ENCODE measurements around the gene STAT4.

Gene STAT4

DNA sequence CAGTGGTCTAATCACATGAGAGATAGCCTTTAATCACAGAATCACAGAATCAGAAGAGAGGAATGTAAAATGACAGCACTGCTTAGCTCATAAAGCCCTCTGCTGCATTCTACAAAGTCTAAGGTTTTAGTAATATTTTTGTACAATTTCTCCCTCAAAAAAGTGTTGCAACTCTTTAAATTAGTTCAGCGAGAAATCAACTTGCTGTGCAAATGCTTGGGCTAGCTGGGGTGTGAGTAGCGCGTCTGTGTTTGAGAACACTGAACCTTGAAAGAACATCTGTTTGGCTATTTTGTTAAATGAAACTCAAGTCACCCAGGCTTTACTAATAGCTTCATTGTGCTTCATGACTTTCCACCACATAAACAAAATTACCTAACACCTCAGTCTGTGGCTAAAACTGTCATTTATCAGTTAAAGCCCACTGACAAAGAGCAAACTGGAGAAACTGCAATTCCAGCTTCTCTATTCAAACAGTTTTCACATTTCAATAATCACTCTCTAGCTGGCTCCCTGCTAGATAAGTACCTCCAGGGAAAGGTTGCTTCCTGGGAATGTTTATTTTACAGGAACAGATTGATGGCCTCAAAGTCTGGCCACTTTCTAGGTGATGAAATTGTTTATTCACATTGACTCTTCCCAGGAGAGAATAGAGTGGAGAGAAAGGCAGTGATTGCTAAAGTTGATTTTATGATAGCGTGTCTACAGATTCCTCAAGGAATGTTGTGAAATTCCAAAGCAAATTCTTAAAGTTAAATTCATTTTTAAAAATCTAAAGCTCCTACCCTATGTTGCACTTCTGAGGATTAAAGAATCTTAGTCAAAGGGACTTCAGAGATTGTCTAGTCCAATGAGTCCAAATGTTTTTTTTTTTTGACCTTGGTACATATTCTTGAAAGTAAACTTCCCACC lies 100.8 kb downstream of the STAT4 start:
- no peak overlapping the region for H3K4me3 ChIP-seq (ENCODE audit: low read length)
- TF ChIP-seq, protein P1, sequence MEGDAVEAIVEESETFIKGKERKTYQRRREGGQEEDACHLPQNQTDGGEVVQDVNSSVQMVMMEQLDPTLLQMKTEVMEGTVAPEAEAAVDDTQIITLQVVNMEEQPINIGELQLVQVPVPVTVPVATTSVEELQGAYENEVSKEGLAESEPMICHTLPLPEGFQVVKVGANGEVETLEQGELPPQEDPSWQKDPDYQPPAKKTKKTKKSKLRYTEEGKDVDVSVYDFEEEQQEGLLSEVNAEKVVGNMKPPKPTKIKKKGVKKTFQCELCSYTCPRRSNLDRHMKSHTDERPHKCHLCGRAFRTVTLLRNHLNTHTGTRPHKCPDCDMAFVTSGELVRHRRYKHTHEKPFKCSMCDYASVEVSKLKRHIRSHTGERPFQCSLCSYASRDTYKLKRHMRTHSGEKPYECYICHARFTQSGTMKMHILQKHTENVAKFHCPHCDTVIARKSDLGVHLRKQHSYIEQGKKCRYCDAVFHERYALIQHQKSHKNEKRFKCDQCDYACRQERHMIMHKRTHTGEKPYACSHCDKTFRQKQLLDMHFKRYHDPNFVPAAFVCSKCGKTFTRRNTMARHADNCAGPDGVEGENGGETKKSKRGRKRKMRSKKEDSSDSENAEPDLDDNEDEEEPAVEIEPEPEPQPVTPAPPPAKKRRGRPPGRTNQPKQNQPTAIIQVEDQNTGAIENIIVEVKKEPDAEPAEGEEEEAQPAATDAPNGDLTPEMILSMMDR (conservative IDR thresholded peaks at IDR 0.05; ENCODE audit: low read depth, low read length) = no peak
- DNase-seq (ENCODE audit: low read depth) = no peak

DNA sequence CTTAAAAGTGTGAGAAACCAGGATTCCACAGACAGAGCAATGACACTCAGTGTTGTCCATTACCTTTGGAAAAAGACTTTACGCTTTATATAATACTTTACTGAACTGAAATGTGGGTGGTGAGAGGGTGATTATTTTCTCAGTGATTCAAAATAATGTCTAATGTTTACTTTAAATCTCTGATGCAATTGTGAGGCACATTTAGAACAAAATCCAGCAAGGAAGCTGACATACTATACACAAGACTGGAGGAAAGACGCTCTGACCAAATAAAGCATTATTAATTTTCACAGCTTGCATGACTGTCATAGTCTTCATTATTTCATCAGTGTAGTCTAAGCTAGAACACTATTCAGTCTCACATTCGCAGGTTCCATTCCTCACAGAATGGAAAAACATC lies 102.7 kb downstream of the STAT4 start:
- no peak for DNase-seq (ENCODE audit: low read depth)
- H3K4me3 ChIP-seq (ENCODE audit: low read length) = no peak overlapping the region
- TF ChIP-seq, protein P1 (conservative IDR thresholded peaks at IDR 0.05; ENCODE audit: low read depth, low read length) = no peak

DNA sequence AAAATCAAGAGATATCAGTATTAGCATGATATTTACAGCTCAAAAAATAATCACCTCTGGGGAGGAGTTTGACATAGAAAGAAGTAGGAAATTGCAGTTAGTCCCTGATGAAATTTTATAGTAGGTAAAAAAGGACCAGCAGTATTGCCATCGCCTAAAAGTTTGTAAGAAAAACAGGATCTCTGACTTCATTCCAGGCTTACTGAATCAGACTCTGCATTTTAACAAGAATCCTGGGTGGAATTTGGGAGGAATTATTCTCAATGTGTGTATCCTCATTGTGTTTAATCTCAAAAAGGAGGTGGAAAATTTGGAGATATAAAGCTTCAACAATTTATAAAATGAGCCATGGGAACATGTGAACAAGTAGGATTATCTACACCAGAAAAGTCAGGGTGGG lies 105.7 kb downstream of the STAT4 start:
- TF ChIP-seq, protein P1 (conservative IDR thresholded peaks at IDR 0.05; ENCODE audit: low read depth, low read length) = no peak
- DNase-seq (ENCODE audit: low read depth) = no peak
- no peak overlapping the region for H3K4me3 ChIP-seq (ENCODE audit: low read length)

DNA sequence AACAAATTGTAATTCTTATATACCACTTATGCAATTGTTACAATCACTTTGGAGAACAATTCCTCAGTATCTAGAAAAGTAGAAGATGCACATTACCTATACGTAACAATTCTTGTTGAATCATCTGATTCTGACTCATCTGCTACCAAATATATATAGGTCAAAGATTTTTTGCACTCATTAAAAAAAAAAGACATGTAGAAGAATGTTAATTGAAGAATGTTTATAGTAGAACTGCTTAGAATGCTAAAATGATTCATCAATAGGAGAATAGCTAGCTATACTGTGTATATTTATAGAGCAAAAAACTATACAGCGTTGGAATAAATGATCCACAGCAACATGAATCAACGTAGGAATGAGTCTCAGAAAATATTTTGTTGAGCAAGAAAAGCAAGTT lies 107.4 kb downstream of the STAT4 start:
- H3K4me3 ChIP-seq (ENCODE audit: low read length) = no peak overlapping the region
- TF ChIP-seq, protein P1 (conservative IDR thresholded peaks at IDR 0.05; ENCODE audit: low read depth, low read length) = no peak
- no peak for DNase-seq (ENCODE audit: low read depth)

DNA sequence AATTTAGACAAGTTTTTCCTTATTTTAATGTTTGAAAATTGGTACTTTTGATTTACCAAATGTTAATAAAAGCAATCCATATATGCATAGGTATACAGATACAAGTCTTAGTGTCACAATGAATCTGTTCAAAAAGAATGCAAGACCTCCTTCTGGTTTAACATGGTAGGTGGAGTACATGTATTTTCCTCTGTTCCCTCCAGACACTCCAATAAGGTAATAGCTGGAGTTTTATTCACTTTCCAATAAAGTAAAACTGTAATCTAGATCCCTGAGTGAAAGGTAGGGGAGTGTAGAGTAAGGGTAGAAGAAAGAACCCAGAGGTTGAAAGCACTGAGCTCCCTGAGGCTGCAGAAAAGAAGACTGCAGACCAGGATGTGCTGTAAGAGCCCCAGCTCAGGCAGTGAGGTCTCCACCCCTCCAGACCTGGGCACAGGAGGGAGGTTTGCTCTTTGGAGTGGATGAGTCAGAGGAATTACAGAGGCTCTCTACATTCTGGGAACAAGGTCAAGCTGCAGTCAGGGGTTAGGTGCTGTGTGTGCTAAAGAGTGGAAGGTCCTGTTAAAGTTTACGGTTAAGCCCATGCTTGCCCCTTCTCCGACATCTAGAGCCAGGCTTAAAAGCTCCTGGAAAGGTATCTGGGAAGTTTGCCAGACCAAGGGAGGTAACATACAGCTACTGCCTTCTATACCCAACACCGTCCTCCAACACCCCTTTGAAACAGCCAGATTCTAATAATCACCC lies 109.2 kb downstream of the STAT4 start:
- no peak overlapping the region for H3K4me3 ChIP-seq (ENCODE audit: low read length)
- TF ChIP-seq, protein P1 (conservative IDR thresholded peaks at IDR 0.05; ENCODE audit: low read depth, low read length) = no peak
- peak; percentile 52 for DNase-seq (ENCODE audit: low read depth)

DNA sequence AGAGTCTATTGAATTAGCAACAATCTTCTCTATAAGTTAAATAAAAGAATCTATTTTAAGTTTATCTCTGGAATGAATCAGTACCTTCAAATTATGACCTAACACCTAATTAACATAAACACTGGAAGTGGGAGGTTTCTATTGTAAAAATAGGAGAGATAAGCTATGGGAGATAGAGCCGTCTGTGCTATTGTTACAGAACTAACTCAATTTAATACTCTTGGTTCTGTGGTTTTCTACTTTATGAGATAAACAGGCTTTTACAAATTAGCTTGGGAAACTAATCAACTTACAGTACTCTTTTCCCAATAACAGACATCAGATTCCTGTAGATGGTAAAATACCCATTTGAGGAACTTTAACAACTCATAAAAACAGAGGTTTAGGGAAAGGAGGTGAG lies 111.2 kb downstream of the STAT4 start:
- TF ChIP-seq, protein P1 (conservative IDR thresholded peaks at IDR 0.05; ENCODE audit: low read depth, low read length) = no peak
- H3K4me3 ChIP-seq (ENCODE audit: low read length) = no peak overlapping the region
- DNase-seq (ENCODE audit: low read depth) = no peak
